ENCODE measurements around the gene RNF224. TPM values are rescaled to one million over a fixed set of nuclear protein-coding genes. Genes with fewer than 3 reads are reported as not detected.

RNF224 gene
- total and polyA plus RNA-seq, 2 of the 13 experiments (the other 11 are each of a cell fraction or from before 2014, with no cell fraction given) = 0.09 TPM; not detected in 1

DNA sequence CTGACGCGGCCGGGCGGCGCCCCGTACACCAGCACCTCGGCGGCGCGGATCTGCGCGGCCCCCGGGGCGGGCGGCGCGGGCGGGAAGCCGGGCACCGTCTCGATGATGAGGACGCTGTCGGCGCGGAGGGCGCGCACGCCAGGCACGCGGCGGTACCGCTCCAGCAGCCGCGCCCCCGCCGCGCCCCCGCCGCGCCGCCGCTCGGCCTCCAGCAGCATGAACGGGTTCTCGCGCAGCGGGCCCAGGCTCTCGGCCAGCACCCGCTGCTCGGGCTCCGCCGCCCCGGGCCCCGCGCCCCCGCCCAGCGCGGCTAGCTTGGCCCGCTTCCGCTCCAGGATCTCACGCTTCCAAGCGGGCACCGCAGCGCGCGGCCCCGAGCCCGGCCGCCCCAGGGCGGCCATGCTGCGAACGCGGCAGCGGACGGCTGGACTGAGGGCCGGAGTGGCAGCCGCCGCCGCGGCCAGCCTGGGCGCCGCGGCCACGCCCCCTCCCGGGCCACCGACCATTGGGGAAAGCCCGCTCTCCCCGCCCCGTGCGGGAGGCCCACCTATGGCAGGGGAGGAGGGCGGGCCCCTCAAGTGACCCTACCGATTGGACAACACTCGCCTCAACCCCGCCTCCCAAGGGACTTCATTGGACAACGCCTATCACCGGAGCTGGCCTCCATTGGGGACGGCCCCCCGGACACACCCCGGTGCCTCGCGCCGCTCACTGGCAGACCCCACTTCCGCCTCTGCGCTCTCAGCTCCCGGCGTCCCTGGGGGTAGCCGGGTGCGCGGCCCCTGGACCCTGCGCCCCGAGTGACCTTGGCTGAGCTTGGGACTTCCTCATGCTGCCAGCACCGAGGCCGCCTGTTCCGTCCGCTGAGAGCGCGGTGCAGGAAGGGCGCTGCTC is 26.7 kb upstream of the RNF224 start, which contains the start of gene TPRN (continued):
- TF ChIP-seq, protein P1, sequence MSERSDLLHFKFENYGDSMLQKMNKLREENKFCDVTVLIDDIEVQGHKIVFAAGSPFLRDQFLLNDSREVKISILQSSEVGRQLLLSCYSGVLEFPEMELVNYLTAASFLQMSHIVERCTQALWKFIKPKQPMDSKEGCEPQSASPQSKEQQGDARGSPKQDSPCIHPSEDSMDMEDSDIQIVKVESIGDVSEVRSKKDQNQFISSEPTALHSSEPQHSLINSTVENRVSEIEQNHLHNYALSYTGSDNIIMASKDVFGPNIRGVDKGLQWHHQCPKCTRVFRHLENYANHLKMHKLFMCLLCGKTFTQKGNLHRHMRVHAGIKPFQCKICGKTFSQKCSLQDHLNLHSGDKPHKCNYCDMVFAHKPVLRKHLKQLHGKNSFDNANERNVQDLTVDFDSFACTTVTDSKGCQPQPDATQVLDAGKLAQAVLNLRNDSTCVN (CRISPR knock-in tag; IDR thresholded peaks at IDR 0.05; ENCODE audit: borderline replicate concordance) = peak; percentile 62; the same call in 1 of the 2 replicates
- peak; percentile 66 for TF ChIP-seq SRSF1 (optimal IDR thresholded peaks at IDR 0.05; ENCODE audit: low read depth, low read length)
- TF ChIP-seq ZBTB40 (IDR thresholded peaks at IDR 0.05) = no peak
- TF ChIP-seq ZBTB40 (CRISPR knock-in tag; IDR thresholded peaks at IDR 0.05) = peak; percentile 53; the same call in 1 of the 2 replicates
- peak; percentile 82; the same call in 1 of the 2 replicates for TF ChIP-seq ZNF335 (CRISPR knock-in tag; IDR thresholded peaks at IDR 0.05)
- TF ChIP-seq REXO4 (CRISPR knock-in tag; IDR thresholded peaks at IDR 0.05; ENCODE audit: borderline replicate concordance) = 0 out of 2 replicates have a peak, but pooled peaks have one; percentile 65
- TF ChIP-seq ZFP36L2 (CRISPR knock-in tag; IDR thresholded peaks at IDR 0.05) = no peak
- TF ChIP-seq CEBPZ (IDR thresholded peaks at IDR 0.05; ENCODE audit: low read length) = peak; percentile 15; the same call in 1 of the 2 replicates
- 0 out of 2 replicates have a peak, but pooled peaks have one; percentile 29 for TF ChIP-seq STAT5B (CRISPR knock-in tag; IDR thresholded peaks at IDR 0.05)
- TF ChIP-seq SNAPC5 (CRISPR knock-in tag; IDR thresholded peaks at IDR 0.05; ENCODE audit: borderline replicate concordance) = no peak
- TF ChIP-seq KMT2B (CRISPR knock-in tag; IDR thresholded peaks at IDR 0.05) = peak; percentile 64; the same call in 1 of the 2 replicates
- no peak for TF ChIP-seq FOXO4 (CRISPR knock-in tag; conservative IDR thresholded peaks at IDR 0.05)
